Transverse colon (tissue), 4 donors: Measurements from ENCODE around the gene XKR3. TPM values are rescaled to one million over a fixed set of nuclear protein-coding genes. Genes with fewer than 3 reads are reported as not detected.

Source experiments
- DNase-seq: peaks from one replicate; pipeline ENCODE4 v3.0.0-alpha.2; 2019
- H3K27ac ChIP-seq, 4 donors: fragments of 200-600 bp; sonication (generic); 2 replicates each; pipeline ENCODE4 v1.5.1; 2016 to 2018; ENCODE audit warnings: inconsistent platforms in 4 of 4
- H3K27me3 ChIP-seq: fragments of 200-600 bp; sonication (generic); 2 replicates; pipeline ENCODE4 v1.5.1; 2017; ENCODE audit warnings: inconsistent platforms
- H3K36me3 ChIP-seq, 4 donors: fragments of 200-600 bp; sonication (generic); 2 replicates each; pipeline ENCODE4 v1.5.1; 2017 to 2019; ENCODE audit warnings: inconsistent platforms in 4 of 4
- H3K4me1 ChIP-seq, 4 donors: fragments of 200-600 bp; sonication (generic); 2 replicates each; pipeline ENCODE4 v1.5.1; 2017 to 2020; ENCODE audit warnings: inconsistent platforms in 4 of 4
- H3K4me3 ChIP-seq, 4 donors: fragments of 200-600 bp; sonication (generic); 1 replicate in 1 of 4; 2 replicates in 3 of 4; pipeline versions ENCODE4 v1.5.1 to v1.6.1; 2017 to 2019; ENCODE audit warnings: inconsistent platforms in 4 of 4
- H3K9me3 ChIP-seq, 2 donors: fragments of 200-600 bp; sonication (generic); 2 replicates each; pipeline ENCODE4 v1.5.1; 2017 to 2019; ENCODE audit warnings: inconsistent platforms in 2 of 2
- CTCF ChIP-seq, 5 experiments: fragments of 200-600 bp in 3 of 5; fragments of 450-650 bp in 2 of 5; sonication (generic) in 3 of 5; IDR thresholded peaks; 1 replicate in 2 of 5; 2 replicates in 3 of 5; pipeline ENCODE4 v1.5.1; 2016 to 2017; ENCODE audit warnings: antibody characterized with exemption in 5 of 5, inconsistent platforms in 3 of 5, mild to moderate bottlenecking in 2 of 5, moderate library complexity in 1 of 5
- EP300 ChIP-seq: sonication (generic); formaldehyde crosslinking; IDR thresholded peaks from one replicate; pipeline ENCODE4 v1.6.1; 2017; ENCODE audit warnings: antibody characterized with exemption, low read depth
- POLR2A ChIP-seq: fragments of 450-650 bp; IDR thresholded peaks from one replicate; pipeline ENCODE4 v1.6.1; 2016; ENCODE audit warnings: antibody characterized with exemption, mild to moderate bottlenecking, moderate library complexity
- POLR2AphosphoS5 ChIP-seq, 3 donors: sonication (generic); formaldehyde crosslinking; IDR thresholded peaks; one replicate each; pipeline ENCODE4 v1.6.1; 2016; ENCODE audit warnings: antibody characterized with exemption in 3 of 3
- WGBS, 2 donors: methylation state at CpG; one replicate each; pipeline ENCODE4 v1.1.5; 2018; ENCODE audit warnings: low coverage in 1 of 2; 5-methylcytosine and 5-hydroxymethylcytosine counted together
- in situ Hi-C, 4 donors: fragments of 200-750 bp; cut with MboI; loops; one replicate each; pipeline versions ENCODE4 v1.15.0 to v1.15.1; 2017; ENCODE audit warnings: low sequenced_read_pairs in 3 of 4, low pct_ligation_motif_present in 1 of 4, low pct_unique_long_range_greater_than_20kb in 1 of 4
- intact Hi-C: fragments of 100-400 bp; cut with DNase I; formaldehyde crosslinking; loops from one replicate; pipeline ENCODE4 v1.15.1; 2023; ENCODE audit warnings: low total_unique reads
- total RNA-seq, 4 donors: library from RNA; depleted of rRNA; stranded (reverse); fragments of >200 nt; gene quantifications; one replicate each; pipeline ENCODE4 v1.1.0, GENCODE V29; 2016

XKR3 gene
- total RNA-seq, 4 donors from 2014 or later, result not detected

GRCh38 chr22:16783930-16784354, 41.3 kb downstream of the XKR3 start:
- no peak for DNase-seq
- in situ Hi-C loops, result no loop called here
- Histone ChIP-seq H3K27me3 (no peaks in the 10 kb centered on the region), H3K27ac (no peak overlapping the region), H3K9me3 (peaks cover 0 to 8% of the 10 kb centered on the region in 2 donors), H3K36me3 (no peaks in the 10 kb centered on the region), H3K4me3 (no peak overlapping the region), H3K4me1 (no peaks in the 10 kb centered on the region)
- intact Hi-C loops, result no loop called here
- WGBS, 2 donors, result 40 to 79% methylated on average over 1 to 8 of the region's 8 CpGs
- no peak for TF ChIP-seq CTCF (IDR thresholded peaks at IDR 0.05)
- no peak for TF ChIP-seq EP300
- TF ChIP-seq POLR2AphosphoS5 (IDR thresholded peaks at IDR 0.05), result no peak
- TF ChIP-seq POLR2A, result no peak

GRCh38 chr22:16783453-16783852, 41.8 kb downstream of the XKR3 start:
- no peaks in the 10 kb centered on the region for H3K36me3 ChIP-seq
- no peak for DNase-seq
- TF ChIP-seq EP300, result no peak
- no peak for TF ChIP-seq POLR2AphosphoS5 (IDR thresholded peaks at IDR 0.05)
- no peak for TF ChIP-seq CTCF (IDR thresholded peaks at IDR 0.05)
- no peak for TF ChIP-seq POLR2A
- no peaks in the 10 kb centered on the region for H3K4me1 ChIP-seq
- H3K4me3 ChIP-seq, result no peak overlapping the region
- H3K27me3 ChIP-seq, result no peaks in the 10 kb centered on the region
- peaks cover 0 to 8% of the 10 kb centered on the region in 2 donors for H3K9me3 ChIP-seq
- no peak overlapping the region for H3K27ac ChIP-seq
- WGBS, 2 donors, result 69 to 83% methylated on average over 4 of the region's 4 CpGs
- intact Hi-C loops (no loop called here), in situ Hi-C loops (no loop called here)

GRCh38 chr22:16781764-16782329, 43.4 kb downstream of the XKR3 start:
- in situ Hi-C loops (no loop called here), intact Hi-C loops (no loop called here)
- H3K27me3 ChIP-seq, result no peaks in the 10 kb centered on the region
- no peak for DNase-seq
- TF ChIP-seq POLR2AphosphoS5 (IDR thresholded peaks at IDR 0.05), result no peak
- no peak for TF ChIP-seq EP300
- no peak for TF ChIP-seq POLR2A
- TF ChIP-seq CTCF (IDR thresholded peaks at IDR 0.05), result no peak
- no peaks in the 10 kb centered on the region for H3K4me1 ChIP-seq
- H3K4me3 ChIP-seq, result no peak overlapping the region
- WGBS, 2 donors, result 39 to 62% methylated on average over 2 of the region's 2 CpGs
- H3K9me3 ChIP-seq, result peaks cover 0 to 11% of the 10 kb centered on the region in 2 donors
- no peaks in the 10 kb centered on the region for H3K36me3 ChIP-seq
- no peak overlapping the region for H3K27ac ChIP-seq

GRCh38 chr22:16781074-16781763, 44.0 kb downstream of the XKR3 start:
- no peak for DNase-seq
- no peaks in the 10 kb centered on the region for H3K27me3 ChIP-seq
- no peak overlapping the region for H3K4me3 ChIP-seq
- in situ Hi-C loops (no loop called here), intact Hi-C loops (no loop called here)
- H3K9me3 ChIP-seq, result peaks cover 0 to 11% of the 10 kb centered on the region in 2 donors
- H3K36me3 ChIP-seq, result no peaks in the 10 kb centered on the region
- no peak overlapping the region for H3K27ac ChIP-seq
- TF ChIP-seq POLR2A (no peak), EP300 (no peak), POLR2AphosphoS5 (IDR thresholded peaks at IDR 0.05) (no peak), CTCF (IDR thresholded peaks at IDR 0.05) (no peak)
- WGBS, 2 donors, result 74 to 78% methylated on average over 8 to 11 of the region's 11 CpGs
- H3K4me1 ChIP-seq, result no peaks in the 10 kb centered on the region
